ENCODE data around the gene LRP2.

Gene LRP2

DNA sequence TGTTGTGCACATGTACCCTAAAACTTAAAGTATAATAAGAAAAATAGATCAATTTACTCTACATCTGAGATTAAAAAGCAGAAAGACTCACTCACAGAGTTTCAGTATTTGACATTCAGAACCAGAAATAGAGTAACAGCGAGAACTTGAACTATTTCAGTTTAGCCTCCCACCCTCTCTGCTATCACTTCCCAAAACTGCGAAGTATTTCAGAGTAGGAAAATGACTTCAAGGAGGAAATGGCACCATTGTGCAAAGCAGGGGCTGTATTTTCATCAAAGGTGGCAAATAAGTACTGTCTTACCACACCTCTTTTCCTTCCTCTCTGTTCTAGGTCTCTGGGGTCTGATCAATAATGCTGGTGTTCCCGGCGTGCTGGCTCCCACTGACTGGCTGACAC is 279.3 kb downstream of the LRP2 start:
- DNase-seq, result no peak

- no peak for DNase-seq
Measured at GRCh38 chr2:169081551-169081950, 280.8 kb downstream of the LRP2 start.

DNA sequence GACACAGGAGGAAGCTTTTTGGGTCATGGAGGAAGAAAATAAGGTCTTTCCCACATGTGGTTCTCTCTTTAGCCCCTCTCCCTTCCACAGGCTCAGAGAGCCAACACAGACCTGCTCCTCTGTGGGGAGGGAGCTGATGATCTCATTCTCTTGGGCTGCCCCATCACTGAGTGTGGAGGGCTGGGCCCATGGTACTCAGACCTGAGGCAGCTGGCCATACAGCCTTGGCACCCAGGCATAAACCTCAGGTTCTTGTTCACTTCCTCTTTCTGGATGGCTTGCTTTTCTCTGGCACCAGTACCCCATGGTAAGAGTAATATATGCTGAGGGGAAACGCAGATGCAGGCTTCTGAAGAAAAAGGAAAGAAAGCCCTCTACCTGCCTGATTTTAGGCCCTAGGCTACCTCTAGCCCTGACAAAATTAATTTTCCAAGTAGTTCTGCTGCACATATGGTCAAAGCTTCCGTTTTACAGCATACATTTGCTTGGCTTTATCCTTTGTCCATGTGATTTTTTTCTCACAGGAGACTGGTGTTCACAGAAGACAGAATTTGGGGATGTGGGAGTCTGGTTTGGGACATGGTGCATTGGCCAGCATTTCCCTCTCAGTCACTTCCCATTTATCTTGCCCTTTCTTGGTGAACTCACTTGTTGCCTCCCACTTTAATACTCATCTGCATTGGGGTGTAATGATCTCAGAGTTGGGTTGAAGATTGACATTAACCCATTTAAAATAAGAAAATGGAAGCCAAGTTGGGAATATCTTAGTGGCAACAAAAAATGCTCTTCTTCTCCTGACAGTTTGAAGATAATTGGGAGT is 281.9 kb downstream of the LRP2 start:
- DNase-seq, result no peak

DNA sequence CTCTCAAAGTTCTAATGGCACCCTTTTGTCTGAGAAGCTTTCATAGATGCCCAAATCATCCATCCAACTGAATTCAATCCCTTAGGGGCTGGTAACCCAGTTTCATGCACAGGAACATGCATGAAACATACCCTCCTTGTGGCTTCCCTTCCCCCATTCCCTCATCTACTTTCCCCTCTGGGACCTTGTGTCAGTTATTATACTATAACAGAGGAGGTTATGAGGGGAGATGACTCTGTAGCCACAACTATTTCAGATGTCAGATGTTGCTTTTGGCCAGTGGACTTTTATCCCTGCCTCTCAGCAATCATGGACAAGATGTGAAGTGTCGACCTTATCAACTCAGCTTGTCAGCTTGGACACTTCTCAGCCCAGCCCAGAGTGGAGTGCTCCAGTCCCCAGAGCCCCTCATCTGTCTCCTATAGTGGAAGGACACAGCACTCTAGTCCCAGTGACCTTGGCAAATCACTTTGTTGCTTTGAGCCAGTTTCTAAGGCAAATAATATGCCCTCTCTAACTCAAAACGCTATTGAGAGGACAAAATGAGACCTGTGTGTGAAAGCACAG is 284.6 kb downstream of the LRP2 start:
- DNase-seq, result no peak

Data from cortex of kidney (tissue), 1 donor.